GM19351 (cell line): ENCODE results near the gene SPZ1.
"Not testable (repeated sequence)": the region's sequence is repeated elsewhere in the genome, so short reads cannot be mapped to it uniquely, and the experiment has no call there.

Experiments used
- ATAC-seq: cut with Tn5 transposase; IDR thresholded peaks from one replicate; pipeline ENCODE4 v1.9.1; 2021; ENCODE audit warnings: mild to moderate bottlenecking, moderate library complexity; ENCODE audit not compliant: unreplicated experiment

SPZ1 gene

GRCh38 chr5:80319702-80320101 is at the start of gene SPZ1:
SPZ1 (plus strand) TSS chr5:80320002; CDS start chr5:80320216, 214 bp downstream.
- ATAC-seq, result no peak

GRCh38 chr5:80270543-80270942 is 49.3 kb upstream of the SPZ1 start:
- ATAC-seq, result not testable (repeated sequence)

- no peak for ATAC-seq
These were observed 44.5 kb upstream of the SPZ1 start for GRCh38 chr5:80275347-80275746.

GRCh38 chr5:80276186-80276585 is 43.6 kb upstream of the SPZ1 start:
- ATAC-seq, result no peak

GRCh38 chr5:80277191-80277590 is 42.6 kb upstream of the SPZ1 start:
- ATAC-seq, result no peak

GRCh38 chr5:80282054-80282453 is 37.7 kb upstream of the SPZ1 start:
- no peak for ATAC-seq

GRCh38 chr5:80283360-80283759 is 36.4 kb upstream of the SPZ1 start:
- no peak for ATAC-seq

GRCh38 chr5:80284720-80285119 is 35.1 kb upstream of the SPZ1 start:
- ATAC-seq, result no peak

- no peak for ATAC-seq
These were observed 31.6 kb upstream of the SPZ1 start for GRCh38 chr5:80288177-80288576.

- no peak for ATAC-seq
These were observed 30.5 kb upstream of the SPZ1 start for GRCh38 chr5:80289320-80289719.

GRCh38 chr5:80291761-80292160 is 28.0 kb upstream of the SPZ1 start:
- no peak for ATAC-seq

- no peak for ATAC-seq
These were observed 23.7 kb upstream of the SPZ1 start for GRCh38 chr5:80296121-80296520.

- no peak for ATAC-seq
These were observed 20.2 kb upstream of the SPZ1 start for GRCh38 chr5:80299601-80300000.

- no peak for ATAC-seq
These were observed 19.7 kb upstream of the SPZ1 start for GRCh38 chr5:80300125-80300524.

- ATAC-seq, result not testable (repeated sequence)
These were observed 19.0 kb upstream of the SPZ1 start for GRCh38 chr5:80300796-80301195.

GRCh38 chr5:80301342-80301741 is 18.5 kb upstream of the SPZ1 start:
- ATAC-seq, result not testable (repeated sequence)

GRCh38 chr5:80302636-80303035 is 17.2 kb upstream of the SPZ1 start:
- no peak for ATAC-seq

- no peak for ATAC-seq
These were observed 11.3 kb upstream of the SPZ1 start for GRCh38 chr5:80308526-80308925.

- ATAC-seq, result no peak
These were observed 9.7 kb upstream of the SPZ1 start for GRCh38 chr5:80309871-80310665.

GRCh38 chr5:80315244-80315643 is 4.6 kb upstream of the SPZ1 start:
- ATAC-seq, result no peak

- ATAC-seq, result no peak
These were observed 1.6 kb upstream of the SPZ1 start for GRCh38 chr5:80318212-80318611.

GRCh38 chr5:80324912-80325311 is 5.1 kb downstream of the SPZ1 start:
- no peak for ATAC-seq

- no peak for ATAC-seq
These were observed 6.7 kb downstream of the SPZ1 start for GRCh38 chr5:80326468-80326867.
